Measurements from ENCODE around the gene BRD7.

Gene BRD7

DNA sequence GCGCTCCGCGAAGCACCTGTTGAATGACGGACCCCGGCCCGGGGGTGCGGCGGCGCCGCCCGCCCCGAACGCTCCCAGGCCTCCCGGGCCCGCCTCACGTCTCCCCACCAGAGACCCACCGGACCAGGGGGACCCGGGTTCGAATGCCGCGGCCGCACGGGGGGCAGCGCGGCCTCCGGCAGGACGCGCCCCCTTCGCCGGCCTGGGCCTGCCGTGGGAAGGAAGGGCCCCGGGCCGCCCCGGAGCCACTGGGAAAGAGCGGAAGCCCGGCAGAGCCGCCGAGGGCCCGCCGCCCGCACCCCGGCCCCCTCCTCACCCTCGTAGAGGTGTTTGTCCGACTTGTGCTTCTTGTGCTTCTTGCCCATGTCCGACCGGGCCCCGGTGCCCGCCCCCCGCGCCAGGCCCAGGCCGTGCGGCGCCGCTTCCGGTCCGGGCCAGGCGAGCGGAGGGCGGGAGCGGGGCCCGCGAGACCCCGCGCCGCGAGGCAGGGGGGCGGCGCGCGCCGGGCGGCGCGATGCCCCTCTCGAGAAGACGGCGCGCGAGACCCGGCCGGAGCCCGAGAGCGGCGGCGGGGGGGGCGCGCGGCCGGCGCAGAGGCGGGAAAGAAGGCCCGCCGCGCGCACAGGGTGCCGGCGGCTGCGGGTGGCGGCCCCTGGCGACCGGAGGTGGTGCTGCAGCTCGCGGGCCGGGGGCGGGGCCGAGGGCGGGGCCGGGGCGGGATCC lies at the start of gene BRD7:
BRD7 (minus strand) TSS at position 579 of the 723 bp plus-strand sequence; CDS start at position 365, 214 bp downstream.
- DNase-seq: peak; percentile 83

- DNase-seq: no peak
Measured at GRCh38 chr16:50416388-50416787, 47.6 kb upstream of the BRD7 start.

DNA sequence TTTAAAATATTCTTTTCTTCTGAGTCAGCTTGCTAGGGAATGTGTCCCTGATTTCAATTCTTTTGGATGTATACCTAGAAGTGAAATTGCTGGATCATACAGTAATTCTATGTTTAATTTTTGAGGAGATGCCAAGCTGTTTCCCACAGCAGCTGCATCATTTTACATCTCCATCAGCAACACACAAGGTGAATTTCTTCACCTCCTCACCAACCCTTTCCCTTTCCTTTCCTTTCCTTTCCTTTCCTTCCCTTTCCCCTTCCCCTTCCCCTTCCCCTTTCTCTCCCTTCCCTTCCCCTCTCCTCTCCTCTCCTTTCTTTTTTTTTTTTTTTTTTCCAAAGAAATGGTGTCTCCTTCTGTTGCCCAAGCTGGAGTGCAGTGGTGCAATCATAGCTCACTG lies 45.4 kb upstream of the BRD7 start:
- DNase-seq: no peak

- no peak for DNase-seq
Measured at GRCh38 chr16:50411034-50411433, 42.2 kb upstream of the BRD7 start.

DNA sequence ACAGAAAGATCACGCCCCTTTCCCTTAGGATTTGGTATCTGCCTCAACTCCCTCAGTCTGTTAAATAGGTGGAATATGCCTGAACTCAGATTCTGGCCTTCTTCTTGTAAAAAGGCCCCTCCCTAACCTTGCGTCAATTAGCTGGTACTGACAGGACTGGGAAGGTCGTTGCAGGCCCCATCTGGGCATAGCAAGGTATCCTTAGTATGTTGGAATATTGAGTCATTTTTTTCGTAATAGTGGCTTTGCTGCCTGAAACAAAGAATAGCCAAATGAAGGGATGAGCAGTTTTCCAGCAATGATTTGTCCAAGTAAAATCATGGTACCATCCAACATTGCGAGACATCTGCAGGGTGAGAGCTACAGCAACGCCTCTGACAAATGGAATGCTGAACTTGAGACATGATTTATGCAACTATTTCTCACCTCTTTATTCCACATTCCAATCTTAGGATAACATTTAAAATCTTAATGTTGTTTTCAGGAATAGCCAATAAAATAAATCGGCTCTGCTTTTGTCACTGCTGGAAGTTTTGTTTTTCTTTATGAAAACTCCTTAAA lies 39.3 kb upstream of the BRD7 start:
- no peak for DNase-seq

GRCh38 chr16:50407351-50407750 lies 38.6 kb upstream of the BRD7 start:
- DNase-seq: no peak

- no peak for DNase-seq
Measured at GRCh38 chr16:50403491-50403890, 34.7 kb upstream of the BRD7 start.

GRCh38 chr16:50402298-50402895 lies 33.6 kb upstream of the BRD7 start:
- DNase-seq: no peak

DNA sequence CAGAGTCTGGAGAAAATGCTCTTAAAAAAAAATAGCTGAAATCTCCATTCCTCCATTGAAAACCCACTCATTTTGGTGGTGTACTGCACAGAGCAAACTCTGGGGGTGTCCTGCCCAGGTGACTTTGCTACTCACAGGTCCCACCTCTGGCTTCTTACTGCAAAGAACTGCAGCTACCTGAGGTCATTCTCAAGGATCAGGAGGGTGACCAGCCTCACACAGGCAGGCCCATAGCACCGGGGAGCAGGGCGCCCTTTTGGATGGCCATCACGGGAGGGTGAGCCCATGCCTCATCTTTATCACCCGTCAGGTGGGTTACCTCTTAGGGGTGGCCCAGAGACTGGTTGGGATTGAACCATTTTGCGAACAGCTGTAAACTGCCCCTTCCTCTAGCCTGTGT lies 32.6 kb upstream of the BRD7 start:
- DNase-seq: no peak

- DNase-seq: no peak
Measured at GRCh38 chr16:50400967-50401348, 32.2 kb upstream of the BRD7 start.

DNA sequence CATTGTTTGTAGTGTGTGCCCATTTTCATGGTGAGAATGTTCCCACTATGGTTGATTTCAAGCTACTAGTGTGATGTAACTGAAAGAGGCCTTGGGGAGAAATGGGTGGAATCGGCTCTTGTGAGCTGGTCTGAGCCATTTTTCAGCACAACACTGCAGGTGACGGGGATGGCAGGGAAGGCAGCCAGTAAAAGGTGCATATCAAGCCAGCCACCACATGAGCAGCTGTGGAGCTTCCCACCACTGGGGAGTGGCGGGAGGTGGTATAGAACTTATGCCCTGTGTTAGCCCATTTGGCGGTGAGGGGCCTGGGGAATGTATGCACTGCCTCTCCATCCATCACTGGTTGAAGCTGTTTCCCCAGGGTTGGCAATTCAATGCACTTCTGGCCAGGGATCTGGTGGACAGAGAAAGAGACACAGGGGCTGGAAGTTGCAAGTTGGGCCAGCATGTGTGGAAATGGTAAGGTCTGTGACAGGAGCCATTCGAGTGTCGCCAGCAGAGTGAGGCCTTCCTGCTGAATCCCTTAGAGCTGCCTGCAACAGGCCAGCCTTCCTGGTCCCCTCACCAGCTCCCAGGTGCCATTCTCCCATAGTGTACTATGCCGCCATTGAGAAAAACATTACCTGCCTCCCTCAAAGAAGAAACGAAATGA lies 31.7 kb upstream of the BRD7 start:
- DNase-seq: no peak

DNA sequence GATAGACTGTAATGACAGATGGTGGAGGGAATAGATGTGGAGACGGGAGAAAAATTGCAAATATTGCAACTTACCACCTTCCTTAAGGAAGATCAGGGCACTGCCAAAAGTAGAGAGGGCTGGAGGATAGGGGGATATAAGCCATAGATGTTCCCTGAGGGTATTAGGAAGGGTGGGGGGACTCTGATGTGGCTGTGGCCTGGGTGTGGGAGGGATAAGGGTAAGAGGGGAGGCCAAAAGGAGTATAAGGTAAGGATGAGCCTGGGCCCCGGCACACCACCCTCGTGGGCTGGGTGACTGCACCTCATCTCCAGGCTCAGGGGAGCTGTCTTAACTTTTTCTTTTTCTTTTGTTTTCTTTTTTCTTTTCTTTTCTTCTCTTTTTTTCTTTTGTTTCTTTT lies 30.6 kb upstream of the BRD7 start:
- DNase-seq: no peak

GRCh38 chr16:50398336-50398735 lies 29.5 kb upstream of the BRD7 start:
- DNase-seq: no peak

GRCh38 chr16:50396761-50397535 lies 28.2 kb upstream of the BRD7 start:
- DNase-seq: no peak

- no peak for DNase-seq
Measured at GRCh38 chr16:50395763-50396710, 27.2 kb upstream of the BRD7 start.

GRCh38 chr16:50393858-50394802 lies 25.3 kb upstream of the BRD7 start:
- no peak for DNase-seq

GRCh38 chr16:50393416-50393815 lies 24.6 kb upstream of the BRD7 start:
- no peak for DNase-seq

GRCh38 chr16:50390914-50391716 lies 22.3 kb upstream of the BRD7 start:
- DNase-seq: no peak

- DNase-seq: no peak
Measured at GRCh38 chr16:50390371-50390771, 21.6 kb upstream of the BRD7 start.

DNA sequence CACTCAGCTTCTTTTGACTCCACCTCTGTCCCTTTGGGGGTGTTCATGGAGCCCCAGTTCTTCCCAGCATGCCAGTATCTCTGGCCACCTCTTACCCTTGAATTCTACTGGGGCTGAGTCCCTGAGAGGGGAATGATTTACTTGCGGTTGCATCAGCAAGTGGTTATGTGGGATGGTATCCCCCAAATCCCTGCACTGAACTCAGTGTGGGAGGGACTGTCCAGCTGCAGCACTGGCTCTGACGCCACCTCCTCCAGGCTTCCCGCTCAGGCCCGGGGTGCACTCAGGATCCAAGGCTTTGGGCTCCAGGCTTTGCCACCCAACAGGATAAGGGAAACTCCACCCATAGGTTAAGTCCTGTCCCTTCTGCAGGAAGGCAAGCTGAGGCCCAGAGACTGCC lies 21.1 kb upstream of the BRD7 start:
- no peak for DNase-seq
